Ecto neural progenitor cell (in vitro differentiated cells): Measurements from ENCODE around the gene SERGEF.

Experiments used
- DNase-seq: peaks from one replicate; pipeline ENCODE4 v3.0.0-alpha.2; 2018; ENCODE audit warnings: low spot score

The SERGEF gene

GRCh38 chr11:17812091-17812864 is 200.6 kb downstream of the SERGEF start:
- DNase-seq, result no peak

DNA sequence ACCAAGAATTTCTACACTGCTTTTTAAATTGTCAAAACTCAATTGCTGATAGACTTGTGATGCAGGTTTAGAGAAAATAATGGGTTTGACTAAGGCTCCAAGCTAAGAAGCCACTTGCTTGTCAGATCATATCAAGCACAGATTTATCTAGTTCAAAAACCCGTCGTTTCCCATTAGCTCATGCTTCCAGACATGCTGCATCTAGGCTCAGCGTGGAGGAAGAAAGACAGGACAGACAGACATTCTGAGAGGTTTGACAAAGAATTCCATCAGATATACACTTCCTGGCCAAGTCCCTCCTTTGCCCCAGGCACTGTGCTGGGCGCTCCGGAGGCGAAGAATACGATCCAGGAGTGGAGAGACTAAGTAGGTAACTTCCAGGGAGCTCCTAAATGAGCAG is 201.5 kb downstream of the SERGEF start:
- peak; percentile 26 for DNase-seq

DNA sequence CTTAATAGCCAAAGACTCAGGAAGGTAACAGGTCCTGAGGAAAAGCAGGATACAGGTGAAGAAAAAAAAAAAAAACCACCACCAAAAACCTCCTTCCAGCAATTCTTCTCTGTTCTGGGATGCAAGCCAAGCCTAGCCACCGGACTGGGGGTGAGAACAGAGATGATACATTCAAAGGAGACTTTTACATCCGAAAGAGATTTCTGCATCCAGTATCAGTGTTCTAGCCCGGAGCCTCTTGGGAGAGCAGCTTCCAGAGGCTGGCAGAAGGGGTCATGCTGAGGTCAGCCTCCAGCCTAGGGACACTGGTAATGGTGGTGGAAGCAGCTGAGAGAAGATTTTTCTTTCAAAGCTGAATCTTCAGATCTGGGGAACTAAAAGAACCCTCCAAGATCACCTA is 202.1 kb downstream of the SERGEF start:
- DNase-seq, result no peak

DNA sequence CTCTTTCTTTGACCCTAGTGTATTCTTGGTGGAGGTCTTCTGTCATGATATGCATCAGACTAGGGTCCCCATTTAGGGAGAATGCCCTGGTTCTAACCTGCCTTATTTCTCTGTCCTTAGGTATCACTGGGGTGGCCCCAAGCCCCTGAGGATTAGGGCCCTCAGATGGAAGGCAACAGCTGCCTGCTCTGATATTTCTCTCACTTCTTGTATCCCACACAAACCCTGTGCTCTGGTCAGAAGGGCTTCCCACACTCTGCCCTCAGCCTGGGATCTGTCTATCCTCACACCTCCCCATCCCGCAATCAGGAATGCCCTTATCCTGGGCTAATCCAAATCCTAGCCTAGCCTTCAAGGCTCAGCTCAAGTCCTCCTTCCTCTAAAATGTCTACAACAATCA is 202.8 kb downstream of the SERGEF start:
- DNase-seq, result no peak

DNA sequence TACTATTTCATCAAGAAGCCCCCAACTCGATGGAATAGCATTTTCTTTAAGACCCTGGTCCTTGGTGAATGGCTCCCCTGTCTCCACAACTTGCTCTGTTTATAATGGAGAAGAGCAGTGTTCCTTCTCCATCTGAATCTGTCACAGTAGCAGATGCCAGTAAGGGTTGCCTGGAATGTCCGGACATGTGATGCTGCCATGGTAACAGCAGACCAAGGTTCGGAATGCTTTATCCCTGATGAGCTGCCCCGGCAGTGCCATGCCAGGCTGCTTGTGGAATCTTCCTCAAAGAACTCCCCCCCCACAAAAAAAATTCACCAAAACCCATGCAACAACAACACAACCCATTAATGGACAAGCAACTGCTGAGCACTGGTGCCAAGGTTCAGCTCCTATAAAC is 205.8 kb downstream of the SERGEF start:
- peak; percentile 60 for DNase-seq

DNA sequence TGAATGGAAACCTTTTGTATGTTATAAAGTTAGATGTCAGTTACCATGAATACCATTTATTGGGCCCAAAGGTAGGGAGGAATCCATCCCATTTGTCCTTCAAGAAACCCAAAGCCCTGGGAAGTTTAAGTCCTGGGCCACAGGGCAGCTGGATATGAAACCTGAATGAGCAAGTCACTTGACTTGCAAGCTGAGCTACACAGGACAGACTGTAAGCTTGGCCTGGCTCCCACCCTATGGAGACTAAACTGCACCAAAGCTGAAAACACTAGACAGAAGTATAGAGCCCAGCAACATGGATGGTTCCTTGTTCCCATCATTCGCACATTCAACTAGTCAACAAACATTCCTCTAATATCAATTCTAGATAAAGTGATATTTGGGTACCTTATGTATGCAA is 207.0 kb downstream of the SERGEF start:
- DNase-seq, result no peak

DNA sequence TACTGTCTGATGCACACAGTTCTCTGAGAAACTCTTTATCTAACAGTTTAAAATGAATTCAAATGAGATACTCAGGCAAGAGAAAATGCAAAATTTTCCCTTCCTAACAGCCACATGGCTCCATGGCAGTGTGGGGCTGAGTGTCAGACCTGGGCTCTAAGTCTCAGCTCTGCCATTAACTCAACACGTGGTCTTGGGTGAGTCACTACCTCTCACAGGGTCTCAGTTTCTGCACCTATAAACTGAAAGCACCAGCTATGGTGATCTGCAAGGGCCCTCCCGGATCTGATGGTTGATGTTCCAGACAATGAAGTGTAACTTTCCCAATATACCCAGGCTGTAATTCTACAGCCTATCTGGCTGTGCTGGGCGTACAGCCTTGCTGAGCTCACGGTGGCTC is 207.8 kb downstream of the SERGEF start:
- no peak for DNase-seq

DNA sequence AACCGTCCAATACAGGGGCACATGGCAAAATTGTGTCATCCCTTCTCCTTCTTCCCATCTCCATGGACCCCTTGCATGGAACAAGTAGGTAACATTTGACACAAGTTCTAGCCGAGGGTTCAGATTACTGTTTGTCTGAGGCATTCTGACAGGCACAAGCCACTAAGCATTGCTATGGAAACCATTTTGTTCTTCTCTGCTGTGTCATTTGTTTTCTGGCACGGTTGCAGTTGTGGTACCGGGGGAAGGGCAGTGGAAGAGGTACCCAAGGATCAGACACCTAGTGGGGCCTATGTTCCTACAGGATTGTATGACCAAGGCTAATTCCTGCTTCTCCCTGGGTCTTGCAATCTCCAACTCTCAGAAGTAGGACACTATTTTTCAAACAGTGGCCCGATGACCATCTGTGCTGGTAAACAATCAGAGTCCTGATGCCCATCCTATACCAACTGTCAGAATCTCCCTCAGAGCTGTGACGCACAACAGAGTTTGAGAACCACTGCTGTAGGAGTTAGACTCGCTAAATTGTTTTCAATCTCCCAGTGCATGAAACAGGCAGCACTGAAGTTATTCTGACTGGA is 209.0 kb downstream of the SERGEF start:
- DNase-seq, result no peak

DNA sequence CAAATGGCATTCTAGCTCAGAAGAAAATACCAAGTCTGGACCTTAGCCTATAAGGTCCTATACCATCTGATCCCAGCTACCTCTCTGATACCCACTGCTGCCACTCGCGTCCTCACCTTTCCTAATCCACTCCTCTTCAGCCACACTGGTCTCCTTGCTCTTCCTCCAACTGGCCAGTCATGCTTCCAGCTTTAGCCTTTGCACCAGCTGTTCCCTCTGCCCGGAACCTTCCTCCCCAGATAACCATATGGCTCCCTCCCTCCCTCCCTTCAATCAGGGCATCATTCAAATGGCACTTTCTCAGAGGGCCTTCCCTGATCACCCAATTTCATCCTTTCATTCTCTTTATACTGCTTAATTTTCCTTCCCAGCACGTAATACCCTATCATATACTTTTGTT is 210.4 kb downstream of the SERGEF start:
- no peak for DNase-seq

- DNase-seq, result no peak
Measured at GRCh38 chr11:17801166-17801565, 211.7 kb downstream of the SERGEF start.

GRCh38 chr11:17799147-17799546 is 213.7 kb downstream of the SERGEF start:
- DNase-seq, result no peak

- no peak for DNase-seq
Measured at GRCh38 chr11:17798716-17799115, 214.1 kb downstream of the SERGEF start.

DNA sequence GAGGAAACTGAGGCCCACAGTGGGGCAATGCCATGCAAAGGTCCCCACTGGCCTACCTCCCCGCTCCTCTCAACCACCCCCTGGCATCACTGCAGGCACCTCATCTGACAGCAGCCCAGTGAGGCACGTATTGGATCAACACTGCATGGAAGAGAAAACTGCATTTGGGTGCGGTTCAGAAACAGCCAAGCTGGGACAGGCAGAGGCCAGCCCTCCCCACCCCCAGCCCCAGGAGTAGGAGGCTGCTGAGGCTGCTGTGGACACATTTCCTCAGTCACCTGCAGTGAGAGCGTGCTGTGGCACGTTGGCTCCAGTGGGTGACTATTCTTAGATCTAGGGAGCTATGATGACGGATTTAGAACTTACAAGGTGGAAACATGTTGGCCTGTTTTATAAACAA is 214.6 kb downstream of the SERGEF start:
- no peak for DNase-seq

GRCh38 chr11:17796154-17796553 is 216.7 kb downstream of the SERGEF start:
- no peak for DNase-seq

- no peak for DNase-seq
Measured at GRCh38 chr11:17794981-17795380, 217.9 kb downstream of the SERGEF start.

DNA sequence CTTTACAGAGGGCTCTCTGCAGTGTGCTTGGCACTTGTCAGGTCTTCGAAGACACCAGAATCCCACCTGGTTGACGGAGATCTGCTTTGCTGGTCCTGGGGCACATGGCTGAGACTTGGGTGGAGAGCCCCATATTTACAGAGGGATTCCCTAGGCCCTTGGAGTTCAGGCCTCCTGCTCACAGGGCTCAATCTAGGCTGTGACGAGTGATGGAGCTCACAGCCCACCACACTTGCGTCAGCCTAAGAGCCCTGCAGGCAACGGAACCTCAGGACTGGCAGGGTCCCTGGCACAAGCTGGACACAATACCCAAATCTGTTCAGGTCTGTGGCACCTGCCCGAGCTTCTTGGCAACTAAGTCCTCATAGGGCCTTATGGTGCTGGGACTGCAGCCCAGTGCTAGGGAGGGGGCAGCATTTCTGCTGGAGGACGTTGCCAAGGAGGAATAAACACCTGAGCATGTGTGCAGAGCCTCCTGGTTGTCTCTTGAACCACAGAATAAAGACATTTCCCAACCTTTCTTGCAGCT is 219.1 kb downstream of the SERGEF start:
- no peak for DNase-seq

DNA sequence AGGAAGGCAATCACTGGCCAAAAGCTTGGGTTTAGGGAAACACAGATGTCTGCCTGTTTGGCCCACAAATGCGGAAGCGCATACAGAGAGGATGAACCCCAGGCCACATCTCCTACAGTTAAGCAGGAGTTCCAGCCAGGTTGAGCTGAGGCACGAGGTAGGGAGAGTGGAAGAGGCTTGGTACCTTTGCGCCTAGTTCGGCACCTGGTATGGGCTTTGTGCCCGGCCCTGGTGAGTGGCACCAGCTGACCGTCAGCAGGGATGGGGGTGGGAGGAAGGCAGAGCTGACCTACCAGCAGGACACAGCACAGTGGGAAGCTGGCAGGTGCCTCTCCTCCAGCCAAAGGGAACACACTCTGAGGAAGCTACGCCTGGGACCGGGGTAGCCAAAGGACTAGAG is 220.7 kb downstream of the SERGEF start:
- no peak for DNase-seq

GRCh38 chr11:17791144-17791543 is 221.7 kb downstream of the SERGEF start:
- DNase-seq, result no peak

- no peak for DNase-seq
Measured at GRCh38 chr11:17790453-17790852, 222.4 kb downstream of the SERGEF start.

DNA sequence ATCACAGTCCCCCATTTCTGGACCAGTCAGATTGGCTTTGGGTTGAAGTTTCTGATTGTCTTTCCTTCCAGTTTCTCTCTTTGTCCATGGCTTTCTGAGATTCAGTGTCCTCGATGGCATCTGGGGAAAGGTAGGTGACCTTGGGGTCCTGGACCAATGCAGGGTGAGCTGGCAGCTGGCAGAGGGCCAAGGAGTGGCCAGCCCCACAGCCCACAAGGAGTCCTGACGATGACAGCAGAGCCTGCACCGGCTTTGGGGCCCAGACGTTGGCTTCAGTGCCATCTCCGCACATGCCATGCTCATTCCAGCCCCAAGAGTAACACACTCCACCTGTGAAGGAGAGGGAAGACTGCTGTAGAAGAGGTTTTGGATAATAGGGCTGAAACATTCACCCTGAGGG is 224.8 kb downstream of the SERGEF start:
- DNase-seq, result no peak

DNA sequence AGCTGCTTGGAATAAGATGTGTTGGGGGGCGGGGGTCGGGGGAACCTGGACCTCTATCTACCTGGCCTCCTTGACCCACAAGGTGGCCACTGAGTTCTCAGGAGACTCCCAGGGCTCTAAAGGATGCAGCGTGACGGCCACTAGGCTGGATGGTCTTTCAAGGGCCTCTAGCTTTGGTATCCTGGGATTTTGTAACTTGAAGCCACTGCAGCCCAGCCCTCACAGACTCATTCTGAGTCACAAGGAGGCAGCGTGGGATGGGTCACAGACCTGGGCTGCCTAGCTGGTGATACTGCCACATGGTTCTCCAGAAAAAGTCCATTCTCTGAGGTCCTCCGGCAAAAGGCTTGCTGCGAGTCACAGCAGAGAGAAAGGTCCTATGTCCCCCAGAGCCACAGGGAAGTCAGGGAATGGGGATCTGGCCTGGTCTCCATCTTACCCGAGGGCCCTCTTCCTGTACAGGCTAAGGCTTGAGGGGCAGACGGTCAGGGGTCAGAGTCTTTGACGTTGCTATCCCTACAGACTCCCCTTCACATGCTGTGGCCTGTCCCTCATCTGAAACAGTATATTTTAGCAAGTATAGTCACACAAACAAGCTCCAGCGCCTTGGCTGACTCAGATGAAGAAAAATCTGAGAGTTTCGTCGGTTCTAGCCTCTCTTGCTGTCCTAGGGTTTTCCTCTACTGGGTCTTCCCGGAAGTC is 225.9 kb downstream of the SERGEF start:
- DNase-seq, result no peak

- DNase-seq, result no peak
Measured at GRCh38 chr11:17783878-17784277, 229.0 kb downstream of the SERGEF start.
